Measurements from ENCODE around the gene PRR13. TPM values are rescaled to one million over a fixed set of nuclear protein-coding genes. Genes with fewer than 3 reads are reported as not detected.

PRR13 gene
- total RNA-seq, 4 donors from 2014 or later: 47.8 to 77.6 (median 65.3) TPM

DNA sequence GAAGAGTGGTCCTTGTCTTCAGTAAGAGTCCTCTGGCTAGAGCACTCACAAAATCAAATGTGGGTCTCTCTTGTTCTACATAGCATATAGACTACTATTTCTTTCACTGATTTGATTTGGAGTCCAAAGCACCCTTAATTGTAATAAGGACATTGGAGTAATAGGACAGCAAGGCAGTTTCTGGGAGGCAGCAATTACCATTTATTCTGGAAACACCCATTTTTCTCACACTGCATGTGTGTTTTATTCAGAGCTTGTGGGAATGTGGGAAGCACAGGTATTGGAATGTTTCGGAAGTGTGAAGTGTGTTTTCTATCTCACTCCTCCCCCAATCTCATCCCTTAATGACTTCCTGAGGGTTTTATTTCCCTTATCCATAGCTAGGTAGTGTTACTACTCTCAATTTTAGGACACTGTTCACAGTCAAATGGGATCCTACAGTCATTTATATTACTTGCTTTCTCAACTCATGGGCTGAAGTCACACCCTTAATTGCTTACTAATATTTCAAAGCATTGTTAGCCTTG is 30.6 kb downstream of the PRR13 start:
- peaks cover 48 to 81% (median 59%) of the 10 kb centered on the region in 4 donors for H3K4me1 ChIP-seq
- H3K9me3 ChIP-seq: no peaks in the 10 kb centered on the region
- peak overlapping the region in 2 of 4 donors; percentile 2 to 7 for H3K27ac ChIP-seq (replicated peaks in 1 of 4)
- no peak overlapping the region for H3K4me3 ChIP-seq
- intact Hi-C loops (cut with DNase I): no loop called here
- 86% methylated on average over 1 of the region's 1 CpG for WGBS
- TF ChIP-seq POLR2A (IDR thresholded peaks at IDR 0.05; ENCODE audit: low read depth) (no peak), CTCF (IDR thresholded peaks at IDR 0.05) (no peak), POLR2AphosphoS5 (IDR thresholded peaks at IDR 0.05) (no peak), EP300 (IDR thresholded peaks at IDR 0.05) (no peak)
- no peak for DNase-seq (ENCODE audit: extremely low spot score)
- H3K27me3 ChIP-seq: no peaks in the 10 kb centered on the region
- H3K36me3 ChIP-seq: peaks cover 81 to 100% (median 100%) of the 10 kb centered on the region in 4 donors

DNA sequence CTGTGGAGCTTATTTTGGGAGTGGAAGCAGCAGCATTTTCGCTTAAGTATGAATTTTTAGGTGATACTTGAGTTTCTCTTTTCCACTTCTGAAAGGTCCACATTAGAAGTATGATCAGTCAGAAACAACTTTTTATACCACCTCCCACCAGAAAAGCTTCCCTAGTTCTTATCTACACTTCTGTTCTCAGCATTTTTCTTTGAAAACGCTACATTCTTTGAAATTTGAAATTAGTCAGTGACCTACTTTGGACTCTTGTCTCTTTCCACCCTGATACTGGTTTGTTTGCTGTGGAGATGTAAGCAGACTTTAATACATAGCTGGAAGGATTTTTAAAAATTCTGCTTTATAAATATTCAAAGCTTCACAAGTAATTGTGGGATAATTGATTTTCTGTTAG is 32.5 kb downstream of the PRR13 start:
- H3K4me1 ChIP-seq: peaks cover 53 to 89% (median 74%) of the 10 kb centered on the region in 4 donors
- peaks cover 61 to 100% (median 98%) of the 10 kb centered on the region in 4 donors for H3K36me3 ChIP-seq
- H3K27me3 ChIP-seq: no peaks in the 10 kb centered on the region
- no peak for DNase-seq (ENCODE audit: extremely low spot score)
- H3K27ac ChIP-seq (replicated peaks in 1 of 4): peak overlapping the region in 1 of 4 donors; percentile 55
- TF ChIP-seq EP300 (IDR thresholded peaks at IDR 0.05) (no peak), CTCF (IDR thresholded peaks at IDR 0.05) (no peak), POLR2AphosphoS5 (IDR thresholded peaks at IDR 0.05) (no peak), POLR2A (IDR thresholded peaks at IDR 0.05; ENCODE audit: low read depth) (no peak)
- H3K9me3 ChIP-seq: no peaks in the 10 kb centered on the region
- no peak overlapping the region for H3K4me3 ChIP-seq
- intact Hi-C loops (cut with DNase I): no loop called here
- WGBS: 68% methylated on average over 2 of the region's 2 CpGs

DNA sequence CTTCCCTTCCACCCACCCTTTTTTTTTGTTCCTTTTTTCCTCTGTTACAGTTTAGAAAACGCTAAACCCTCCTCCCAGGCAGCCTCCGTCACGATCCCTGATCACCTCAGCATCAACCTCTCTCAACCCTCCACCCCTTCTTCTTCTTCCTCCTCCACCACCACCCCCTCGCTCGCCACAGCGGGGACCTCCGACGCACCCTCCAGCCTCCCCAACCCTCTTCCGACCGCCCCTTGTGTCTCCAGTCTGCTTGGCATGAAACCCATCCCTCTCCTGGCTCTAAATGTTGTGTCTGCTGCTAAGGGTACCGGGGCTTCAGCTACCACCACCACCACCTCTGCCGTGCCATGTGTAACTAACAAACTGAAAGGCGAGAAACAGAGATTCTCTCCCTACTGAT is 33.3 kb downstream of the PRR13 start:
- H3K27ac ChIP-seq (replicated peaks in 1 of 4): peak overlapping the region in 3 of 4 donors; percentile 12 to 55 (median 21)

DNA sequence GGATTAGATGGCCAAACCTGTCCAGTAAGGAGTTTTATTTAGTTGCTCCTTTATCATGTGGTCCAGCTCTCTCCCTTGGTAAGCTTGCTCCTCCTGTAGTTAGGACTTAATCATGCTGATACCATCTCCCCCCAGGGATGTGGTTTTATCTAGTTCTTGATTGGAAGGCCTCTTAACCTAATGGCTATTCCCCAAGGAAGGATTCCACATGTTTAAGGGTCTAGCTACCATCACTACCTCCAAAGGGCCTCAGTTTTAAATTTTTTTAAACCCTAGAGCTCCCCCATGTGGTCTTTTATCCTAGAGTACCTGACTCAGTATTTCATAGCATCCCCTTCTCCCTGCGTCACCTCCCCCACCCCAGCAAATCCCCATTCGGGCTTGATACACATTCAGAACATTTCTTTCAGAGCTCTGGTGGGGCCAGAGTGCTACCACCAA is 35.3 kb downstream of the PRR13 start:
- Histone ChIP-seq H3K9me3 (no peaks in the 10 kb centered on the region), H3K36me3 (peaks cover 51 to 100% (median 97%) of the 10 kb centered on the region in 4 donors), H3K27me3 (no peaks in the 10 kb centered on the region), H3K27ac (replicated peaks in 1 of 4) (peak overlapping the region; percentile 22 to 55 (median 36)), H3K4me1 (peaks cover 61 to 88% (median 79%) of the 10 kb centered on the region in 4 donors), H3K4me3 (no peak overlapping the region)
- WGBS: 58% methylated on average over 2 of the region's 2 CpGs
- no peak for DNase-seq (ENCODE audit: extremely low spot score)
- intact Hi-C loops (cut with DNase I): no loop called here
- TF ChIP-seq POLR2AphosphoS5 (IDR thresholded peaks at IDR 0.05) (peak in 1 of 2 donors; percentile 15), POLR2A (IDR thresholded peaks at IDR 0.05; ENCODE audit: low read depth) (no peak), CTCF (IDR thresholded peaks at IDR 0.05) (peak; percentile 14 to 27 (median 14)), EP300 (IDR thresholded peaks at IDR 0.05) (no peak)

More for the DNA sequence above, 33.3 kb downstream of the PRR13 start:
- Histone ChIP-seq H3K9me3 (no peaks in the 10 kb centered on the region), H3K36me3 (peaks cover 58 to 100% (median 97%) of the 10 kb centered on the region in 4 donors), H3K4me1 (peaks cover 53 to 87% (median 73%) of the 10 kb centered on the region in 4 donors), H3K4me3 (no peak overlapping the region), H3K27me3 (no peaks in the 10 kb centered on the region)
- DNase-seq (ENCODE audit: extremely low spot score): no peak
- TF ChIP-seq POLR2AphosphoS5 (IDR thresholded peaks at IDR 0.05): peak in 1 of 2 donors; percentile 16
- TF ChIP-seq POLR2A (IDR thresholded peaks at IDR 0.05; ENCODE audit: low read depth): no peak
- 65% methylated on average over 13 of the region's 13 CpGs for WGBS
- intact Hi-C loops (cut with DNase I): no loop called here

GRCh38 chr12:53478865-53479264 is 37.3 kb downstream of the PRR13 start:
- no peaks in the 10 kb centered on the region for H3K9me3 ChIP-seq
- intact Hi-C loops (cut with DNase I): no loop called here
- H3K27ac ChIP-seq (replicated peaks in 1 of 4): peak overlapping the region in 3 of 4 donors; percentile 41 to 52 (median 47)
- H3K4me1 ChIP-seq: peaks cover 42 to 76% (median 63%) of the 10 kb centered on the region in 4 donors
- H3K4me3 ChIP-seq: no peak overlapping the region
- WGBS: 43% methylated on average over 1 of the region's 1 CpG
- DNase-seq (ENCODE audit: extremely low spot score): no peak
- TF ChIP-seq POLR2AphosphoS5 (IDR thresholded peaks at IDR 0.05): no peak
- no peak for TF ChIP-seq EP300 (IDR thresholded peaks at IDR 0.05)
- TF ChIP-seq POLR2A (IDR thresholded peaks at IDR 0.05; ENCODE audit: low read depth): no peak
- no peak for TF ChIP-seq CTCF (IDR thresholded peaks at IDR 0.05)
- H3K27me3 ChIP-seq: no peaks in the 10 kb centered on the region
- peaks cover 43 to 100% (median 95%) of the 10 kb centered on the region in 4 donors for H3K36me3 ChIP-seq

All from esophagus muscularis mucosa (tissue), 4 donors.